ENCODE measurements around the gene ZNF394.
"Not testable (repeated sequence)": the region's sequence is repeated elsewhere in the genome, so short reads cannot be mapped to it uniquely, and the experiment has no call there.

Gene ZNF394

GRCh38 chr7:99499721-99500636, at the start of gene ZNF394:
Gene ZNF394 (minus strand): TSS chr7:99500281. CDS start chr7:99500093, 188 bp downstream.
- peak; percentile 76 for DNase-seq (ENCODE audit: insufficient read length, low spot score)
- FAIRE-seq = peak; percentile 86

GRCh38 chr7:99549545-99549944, 49.5 kb upstream of the ZNF394 start:
- FAIRE-seq; DNase-seq (ENCODE audit: insufficient read length, low spot score): not testable (repeated sequence)

GRCh38 chr7:99545308-99545707, 45.2 kb upstream of the ZNF394 start:
- FAIRE-seq; DNase-seq (ENCODE audit: insufficient read length, low spot score): not testable (repeated sequence)

- no peak for DNase-seq (ENCODE audit: insufficient read length, low spot score)
- FAIRE-seq = no peak
These were observed 43.8 kb upstream of the ZNF394 start for GRCh38 chr7:99543916-99544315.

- no peak for FAIRE-seq
These were observed 43.1 kb upstream of the ZNF394 start for GRCh38 chr7:99543081-99543671.

GRCh38 chr7:99541212-99541611, 41.1 kb upstream of the ZNF394 start:
- FAIRE-seq = no peak
- DNase-seq (ENCODE audit: insufficient read length, low spot score) = no peak

More at GRCh38 chr7:99543081-99543671, 43.1 kb upstream of the ZNF394 start:
- DNase-seq (ENCODE audit: insufficient read length, low spot score) = no peak

GRCh38 chr7:99540542-99540941, 40.5 kb upstream of the ZNF394 start:
- no peak for DNase-seq (ENCODE audit: insufficient read length, low spot score)
- FAIRE-seq = no peak

- DNase-seq (ENCODE audit: insufficient read length, low spot score) (no peak), FAIRE-seq (no peak)
These were observed 39.2 kb upstream of the ZNF394 start for GRCh38 chr7:99539213-99539811.

GRCh38 chr7:99535667-99536066, 35.6 kb upstream of the ZNF394 start:
- FAIRE-seq (no peak), DNase-seq (ENCODE audit: insufficient read length, low spot score) (no peak)

GRCh38 chr7:99531354-99531765, 31.3 kb upstream of the ZNF394 start:
- DNase-seq (ENCODE audit: insufficient read length, low spot score) (no peak), FAIRE-seq (no peak)

GRCh38 chr7:99525713-99526440, 25.8 kb upstream of the ZNF394 start:
- no peak for DNase-seq (ENCODE audit: insufficient read length, low spot score)

GRCh38 chr7:99521399-99521798, 21.3 kb upstream of the ZNF394 start:
- FAIRE-seq = no peak

More at GRCh38 chr7:99525713-99526440, 25.8 kb upstream of the ZNF394 start:
- FAIRE-seq = no peak

GRCh38 chr7:99514050-99514449, 14.0 kb upstream of the ZNF394 start:
- no peak for DNase-seq (ENCODE audit: insufficient read length, low spot score)
- no peak for FAIRE-seq

More at GRCh38 chr7:99521399-99521798, 21.3 kb upstream of the ZNF394 start:
- DNase-seq (ENCODE audit: insufficient read length, low spot score) = no peak

- FAIRE-seq = no peak
- no peak for DNase-seq (ENCODE audit: insufficient read length, low spot score)
These were observed 5.2 kb upstream of the ZNF394 start for GRCh38 chr7:99505324-99505662.

- DNase-seq (ENCODE audit: insufficient read length, low spot score) (peak; percentile 79), FAIRE-seq (peak; percentile 94)
These were observed 4.7 kb upstream of the ZNF394 start, which contains the start of gene ZKSCAN5 for GRCh38 chr7:99504603-99505323. Gene ZKSCAN5 (plus strand): TSS chr7:99504662. CDS start chr7:99506045, 1,383 bp downstream.

GRCh38 chr7:99504281-99504602, 4.2 kb upstream of the ZNF394 start:
- FAIRE-seq = no peak
- no peak for DNase-seq (ENCODE audit: insufficient read length, low spot score)

GRCh38 chr7:99501236-99501635, 1.2 kb upstream of the ZNF394 start:
- DNase-seq (ENCODE audit: insufficient read length, low spot score) = not testable (repeated sequence)

GRCh38 chr7:99500637-99501009, 542 bp upstream of the ZNF394 start:
- FAIRE-seq (no peak), DNase-seq (ENCODE audit: insufficient read length, low spot score) (no peak)

More at GRCh38 chr7:99501236-99501635, 1.2 kb upstream of the ZNF394 start:
- not testable (repeated sequence) for FAIRE-seq

GRCh38 chr7:99499371-99499720, 735 bp downstream of the ZNF394 start:
- FAIRE-seq (no peak), DNase-seq (ENCODE audit: insufficient read length, low spot score) (peak; percentile 14)

- no peak for DNase-seq (ENCODE audit: insufficient read length, low spot score)
- FAIRE-seq = no peak
These were observed 1.5 kb downstream of the ZNF394 start for GRCh38 chr7:99498546-99498944.
